ENCODE results near the gene CD300A.

GRCh38 chr17:74526681-74527080 is 60.2 kb downstream of the CD300A start:
- TF ChIP-seq CTCF (IDR thresholded peaks at IDR 0.05; ENCODE audit: insufficient read depth, low read length) = no peak
- no peak for TF ChIP-seq GABPA (IDR thresholded peaks at IDR 0.05; ENCODE audit: low read depth)
- TF ChIP-seq SPI1 (IDR thresholded peaks at IDR 0.05; ENCODE audit: borderline replicate concordance, low read depth) = no peak
- no peak for TF ChIP-seq REST (IDR thresholded peaks at IDR 0.05; ENCODE audit: insufficient replicate concordance, low read depth)
- no peak for TF ChIP-seq POLR2AphosphoS5 (IDR thresholded peaks at IDR 0.05; ENCODE audit: low read depth)
